ENCODE measurements around the gene KRTAP2-2.
"Not testable (repeated sequence)": the region's sequence is repeated elsewhere in the genome, so short reads cannot be mapped to it uniquely, and the experiment has no call there.

The KRTAP2-2 gene, protein sequence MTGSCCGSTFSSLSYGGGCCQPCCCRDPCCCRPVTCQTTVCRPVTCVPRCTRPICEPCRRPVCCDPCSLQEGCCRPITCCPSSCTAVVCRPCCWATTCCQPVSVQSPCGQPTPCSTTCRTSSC

DNA sequence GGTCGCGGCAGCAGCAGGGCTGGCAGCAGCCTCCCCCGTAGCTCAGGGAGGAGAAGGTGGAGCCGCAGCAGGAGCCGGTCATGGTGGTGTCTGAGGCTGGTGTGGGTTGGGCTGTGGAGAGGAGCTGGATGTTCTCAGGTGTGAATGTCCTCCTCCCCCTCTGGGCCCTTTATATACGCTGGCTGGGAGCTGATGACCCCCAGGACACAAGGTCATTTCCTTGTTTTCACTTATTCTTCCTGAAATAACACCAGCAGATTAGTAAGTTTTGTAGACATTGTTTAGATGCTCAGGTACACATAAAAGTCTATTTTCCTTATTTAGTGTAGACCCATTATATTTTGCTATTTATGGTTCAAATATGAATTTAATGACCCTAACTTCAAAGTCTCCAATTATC, at the start of gene KRTAP2-2:
Gene KRTAP2-2, minus strand, starts transcription at position 101 of the 400 bp plus-strand sequence. Its CDS starts 19 bp downstream, at position 82.
- DNase-seq (ENCODE audit: low read depth, low spot score) = not testable (repeated sequence)

DNA sequence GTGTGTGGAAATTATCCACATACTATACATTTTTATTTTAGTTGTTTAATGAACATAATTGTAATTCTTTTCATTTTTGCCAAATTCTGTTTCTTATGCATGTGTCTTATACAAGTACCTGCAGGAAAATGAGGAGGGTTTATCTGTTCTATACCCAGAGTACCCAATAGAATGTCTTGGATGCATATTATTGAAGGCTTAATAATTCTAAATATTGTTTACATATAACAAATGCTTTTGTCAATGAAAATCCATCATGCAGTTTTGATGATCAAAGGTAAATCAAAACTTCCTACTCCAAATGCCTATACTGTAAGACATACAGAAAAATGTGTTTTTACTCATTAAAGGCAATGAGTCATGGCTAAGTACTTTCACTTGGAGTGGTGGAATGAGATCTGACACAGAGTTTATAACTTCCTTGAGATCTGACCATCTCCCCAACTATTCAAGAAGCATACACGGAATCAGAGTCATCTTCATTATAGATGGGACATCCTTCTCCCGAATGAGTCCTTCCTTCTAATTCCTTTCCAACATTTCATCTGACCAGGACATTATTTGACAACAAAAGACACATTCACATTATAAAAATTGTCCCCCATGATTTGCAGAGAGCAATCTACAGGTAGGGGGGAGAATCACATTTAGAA, 49.5 kb upstream of the KRTAP2-2 start:
- H3K4me3 ChIP-seq (ENCODE audit: low read length); H3K27me3 ChIP-seq (ENCODE audit: control insufficient read depth, insufficient read depth, low read length); H3K36me3 ChIP-seq (ENCODE audit: control insufficient read depth, insufficient read depth, low read length); H3K9me3 ChIP-seq (ENCODE audit: control insufficient read depth, insufficient read depth, low read length); H3K27ac ChIP-seq (ENCODE audit: low read length); H3K4me1 ChIP-seq (ENCODE audit: control insufficient read depth, insufficient read depth, low read length); DNase-seq (ENCODE audit: low read depth, low spot score): not testable (repeated sequence)
- no CpG with 5 or more reads among the region's 2 CpGs for WGBS (ENCODE audit: insufficient coverage, insufficient read length)

More for the DNA sequence above, at the start of gene KRTAP2-2:
- H3K9me3 ChIP-seq (ENCODE audit: control insufficient read depth, insufficient read depth, low read length); H3K4me3 ChIP-seq (ENCODE audit: low read length); H3K27ac ChIP-seq (ENCODE audit: low read length); H3K36me3 ChIP-seq (ENCODE audit: control insufficient read depth, insufficient read depth, low read length); H3K4me1 ChIP-seq (ENCODE audit: control insufficient read depth, insufficient read depth, low read length); H3K27me3 ChIP-seq (ENCODE audit: control insufficient read depth, insufficient read depth, low read length): not testable (repeated sequence)
- no CpG with 5 or more reads among the region's 6 CpGs for WGBS (ENCODE audit: insufficient coverage, insufficient read length)

DNA sequence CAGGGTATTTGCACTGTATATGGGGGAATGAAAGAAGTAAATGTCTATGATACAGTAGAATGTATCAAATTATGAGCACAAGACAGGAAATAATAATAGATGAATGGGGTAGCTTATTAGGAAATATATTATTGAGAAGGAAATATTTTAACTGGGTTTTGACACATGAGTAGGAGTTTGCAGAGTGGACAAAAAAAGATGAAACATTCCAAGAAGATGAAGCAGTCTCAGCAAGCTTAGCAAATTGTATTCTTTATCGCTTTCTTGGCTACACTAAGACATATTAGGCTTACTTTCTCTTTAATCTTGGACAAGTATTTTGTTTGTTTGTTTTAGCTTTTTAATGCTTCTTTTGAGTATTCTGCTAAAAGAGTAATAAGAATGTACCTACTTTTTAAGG, 48.9 kb upstream of the KRTAP2-2 start:
- no peak overlapping the region for H3K4me3 ChIP-seq (ENCODE audit: low read length)
- no peak overlapping the region for H3K27ac ChIP-seq (ENCODE audit: low read length)
- H3K36me3 ChIP-seq (ENCODE audit: control insufficient read depth, insufficient read depth, low read length) = no peaks in the 10 kb centered on the region
- H3K27me3 ChIP-seq (ENCODE audit: control insufficient read depth, insufficient read depth, low read length) = no peaks in the 10 kb centered on the region
- DNase-seq (ENCODE audit: low read depth, low spot score) = no peak
- peaks cover 3% of the 10 kb centered on the region for H3K4me1 ChIP-seq (ENCODE audit: control insufficient read depth, insufficient read depth, low read length)
- WGBS (ENCODE audit: insufficient coverage, insufficient read length) = no CpG with 5 or more reads among the region's 1 CpG
- H3K9me3 ChIP-seq (ENCODE audit: control insufficient read depth, insufficient read depth, low read length) = no peaks in the 10 kb centered on the region

DNA sequence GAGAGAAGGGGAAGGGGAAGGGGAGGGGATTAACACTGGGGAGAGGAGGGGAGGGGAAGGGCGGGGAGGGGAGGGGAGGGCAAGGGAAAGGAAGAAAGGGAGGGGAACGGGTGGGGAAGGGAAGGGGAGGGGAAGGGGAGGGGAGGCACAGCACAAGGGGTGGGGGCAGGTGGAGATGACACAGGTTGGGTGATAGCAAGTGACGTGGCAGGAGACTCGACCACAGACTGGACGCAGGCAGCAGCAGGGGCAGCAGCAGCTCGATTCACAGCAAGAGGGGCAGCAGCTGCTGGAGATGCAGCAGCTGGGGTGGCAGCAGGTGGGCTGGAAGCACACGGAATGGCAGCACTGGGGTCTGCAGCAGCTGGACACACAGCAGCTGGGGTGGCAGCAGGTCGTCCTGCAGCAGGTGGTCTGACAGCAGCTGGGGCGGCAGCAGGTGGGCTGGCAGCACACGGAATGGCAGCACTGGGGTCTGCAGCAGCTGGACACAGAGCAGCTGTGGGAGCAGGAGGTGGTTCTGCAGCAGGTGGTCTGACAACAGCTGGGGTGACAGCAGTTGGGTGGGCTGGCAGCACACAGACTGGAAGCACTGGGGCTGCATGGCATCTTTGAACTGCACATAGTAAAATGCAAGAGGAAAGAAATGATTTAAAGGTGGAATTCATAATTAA, 46.7 kb upstream of the KRTAP2-2 start, which contains the start of gene KRTAP4-16:
Gene KRTAP4-16, minus strand, starts transcription at position 624 of the 674 bp plus-strand sequence. Its CDS starts 0 bp downstream, at position 624.
- H3K36me3 ChIP-seq (ENCODE audit: control insufficient read depth, insufficient read depth, low read length) = no peaks in the 10 kb centered on the region
- DNase-seq (ENCODE audit: low read depth, low spot score) = no peak
- WGBS (ENCODE audit: insufficient coverage, insufficient read length) = no CpG with 5 or more reads among the region's 10 CpGs
- peaks cover 5% of the 10 kb centered on the region for H3K4me1 ChIP-seq (ENCODE audit: control insufficient read depth, insufficient read depth, low read length)
- no peaks in the 10 kb centered on the region for H3K27me3 ChIP-seq (ENCODE audit: control insufficient read depth, insufficient read depth, low read length)
- no peak within 1 kb of the TSS for H3K4me3 ChIP-seq (ENCODE audit: low read length)
- no peak within 1 kb of the TSS for H3K27ac ChIP-seq (ENCODE audit: low read length)
- H3K9me3 ChIP-seq (ENCODE audit: control insufficient read depth, insufficient read depth, low read length) = no peaks in the 10 kb centered on the region

DNA sequence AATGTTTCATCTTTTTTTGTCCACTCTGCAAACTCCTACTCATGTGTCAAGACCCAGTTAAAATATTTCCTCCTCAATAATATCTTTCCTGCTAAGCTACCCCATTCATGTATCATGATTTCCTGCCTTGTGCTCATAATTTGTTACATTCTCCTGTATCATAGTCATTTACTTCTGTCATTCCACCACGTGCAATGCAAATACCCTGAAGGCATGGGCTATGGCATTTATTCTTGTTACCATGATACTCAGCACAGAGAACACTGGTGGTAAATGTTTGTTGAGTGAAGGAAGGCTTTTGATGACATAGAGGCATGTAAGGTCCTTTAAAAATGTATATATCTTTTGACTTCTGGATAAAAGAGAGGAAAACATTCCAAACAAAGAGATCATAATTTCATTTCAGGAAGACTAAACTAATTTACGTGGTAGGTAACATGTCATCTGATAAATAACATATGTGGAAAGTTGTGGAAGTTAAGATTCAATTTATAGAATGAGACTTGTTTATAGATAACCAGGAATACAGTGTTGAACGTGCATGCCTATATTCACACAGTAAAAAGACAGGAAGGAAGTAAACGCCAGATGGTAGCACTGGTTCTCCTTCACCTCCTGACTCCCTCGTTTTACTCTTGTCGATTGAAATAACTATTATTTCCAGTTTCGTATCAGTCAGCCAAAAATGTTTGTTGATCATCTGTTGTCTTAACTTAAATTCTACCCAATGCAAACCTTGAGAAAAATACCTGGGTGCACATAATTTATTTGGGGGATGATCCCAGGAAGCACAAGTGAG, 44.9 kb upstream of the KRTAP2-2 start:
- not testable (repeated sequence) for H3K27ac ChIP-seq (ENCODE audit: low read length); H3K9me3 ChIP-seq (ENCODE audit: control insufficient read depth, insufficient read depth, low read length); H3K36me3 ChIP-seq (ENCODE audit: control insufficient read depth, insufficient read depth, low read length); H3K4me1 ChIP-seq (ENCODE audit: control insufficient read depth, insufficient read depth, low read length); DNase-seq (ENCODE audit: low read depth, low spot score); H3K4me3 ChIP-seq (ENCODE audit: low read length); H3K27me3 ChIP-seq (ENCODE audit: control insufficient read depth, insufficient read depth, low read length)
- WGBS (ENCODE audit: insufficient coverage, insufficient read length) = no CpG with 5 or more reads among the region's 7 CpGs

DNA sequence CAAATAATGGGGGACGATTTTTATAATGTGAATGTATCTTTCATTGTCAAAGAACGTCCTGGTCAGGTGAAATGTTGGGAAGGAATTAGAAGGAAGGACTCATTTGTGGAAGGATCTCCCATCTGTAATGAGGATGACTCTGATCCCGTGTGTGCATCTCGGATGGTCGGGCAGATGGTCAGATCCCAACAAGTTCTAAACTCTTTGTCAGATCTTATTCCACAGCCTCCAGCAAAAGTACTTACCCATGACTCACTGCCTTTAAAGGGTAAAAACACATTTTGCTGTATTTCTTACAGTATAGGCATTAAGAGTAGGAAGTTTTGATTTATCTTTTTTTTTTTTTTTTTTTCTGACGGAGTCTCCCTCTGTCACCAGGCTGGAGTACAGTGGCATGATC, 43.5 kb upstream of the KRTAP2-2 start:
- Histone ChIP-seq H3K27ac (ENCODE audit: low read length) (no peak overlapping the region), H3K27me3 (ENCODE audit: control insufficient read depth, insufficient read depth, low read length) (no peaks in the 10 kb centered on the region), H3K9me3 (ENCODE audit: control insufficient read depth, insufficient read depth, low read length) (no peaks in the 10 kb centered on the region), H3K4me3 (ENCODE audit: low read length) (no peak overlapping the region), H3K36me3 (ENCODE audit: control insufficient read depth, insufficient read depth, low read length) (no peaks in the 10 kb centered on the region), H3K4me1 (ENCODE audit: control insufficient read depth, insufficient read depth, low read length) (peaks cover 5% of the 10 kb centered on the region; the same call in 1 of the 2 replicates)
- WGBS (ENCODE audit: insufficient coverage, insufficient read length) = no CpG with 5 or more reads among the region's 6 CpGs
- DNase-seq (ENCODE audit: low read depth, low spot score) = no peak

DNA sequence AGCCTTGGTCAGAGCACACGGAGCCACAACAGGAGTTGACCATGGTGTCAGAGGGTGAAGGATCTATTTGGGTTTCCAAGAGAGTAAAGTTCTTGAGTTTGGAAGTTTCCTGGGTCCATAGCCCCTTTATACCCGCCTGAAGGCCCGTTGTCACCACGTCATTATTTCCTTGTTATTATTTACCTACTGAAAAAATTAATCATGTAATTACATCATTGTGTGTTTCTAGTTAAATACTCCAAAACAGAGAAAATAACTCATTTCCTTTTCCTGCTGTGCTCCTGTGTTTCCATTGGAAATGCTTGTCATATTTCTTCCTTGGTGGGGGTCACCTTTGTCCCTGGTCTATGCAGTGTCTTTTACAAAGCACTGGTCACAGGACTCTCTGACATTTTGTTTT, 43.0 kb upstream of the KRTAP2-2 start, which contains the start of gene KRTAP4-8:
Gene KRTAP4-8, minus strand, starts transcription at position 101 of the 400 bp plus-strand sequence. Its CDS starts 58 bp downstream, at position 43.
- no peak for DNase-seq (ENCODE audit: low read depth, low spot score)
- H3K36me3 ChIP-seq (ENCODE audit: control insufficient read depth, insufficient read depth, low read length) = no peaks in the 10 kb centered on the region
- no peak within 1 kb of the TSS for H3K27ac ChIP-seq (ENCODE audit: low read length)
- no CpG with 5 or more reads among the region's 4 CpGs for WGBS (ENCODE audit: insufficient coverage, insufficient read length)
- H3K9me3 ChIP-seq (ENCODE audit: control insufficient read depth, insufficient read depth, low read length) = no peaks in the 10 kb centered on the region
- no peak within 1 kb of the TSS for H3K4me3 ChIP-seq (ENCODE audit: low read length)
- H3K27me3 ChIP-seq (ENCODE audit: control insufficient read depth, insufficient read depth, low read length) = no peaks in the 10 kb centered on the region
- peaks cover 5% of the 10 kb centered on the region; the same call in 1 of the 2 replicates for H3K4me1 ChIP-seq (ENCODE audit: control insufficient read depth, insufficient read depth, low read length)

DNA sequence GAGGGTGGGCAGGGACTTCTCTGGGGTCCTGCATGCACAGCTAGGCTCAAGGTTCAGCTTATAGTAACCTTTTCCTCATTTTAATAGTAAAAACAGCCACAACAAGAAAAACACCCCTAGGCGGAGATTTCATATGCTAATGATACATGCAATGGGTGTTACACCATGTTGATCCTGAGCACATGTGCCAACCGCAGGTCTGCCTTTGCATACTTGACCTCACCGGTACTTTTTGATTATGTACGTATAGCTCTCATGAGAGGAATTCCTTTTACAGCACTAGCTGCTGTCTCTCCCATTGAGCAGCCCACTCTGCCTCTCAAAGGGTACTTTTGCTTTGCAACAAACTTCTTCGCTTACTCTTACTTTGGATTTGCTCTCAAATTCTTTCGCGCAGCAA, 41.0 kb upstream of the KRTAP2-2 start:
- Histone ChIP-seq H3K27ac (ENCODE audit: low read length) (no peak overlapping the region), H3K9me3 (ENCODE audit: control insufficient read depth, insufficient read depth, low read length) (no peaks in the 10 kb centered on the region), H3K4me3 (ENCODE audit: low read length) (no peak overlapping the region), H3K4me1 (ENCODE audit: control insufficient read depth, insufficient read depth, low read length) (peaks cover 2% of the 10 kb centered on the region; the same call in 1 of the 2 replicates), H3K36me3 (ENCODE audit: control insufficient read depth, insufficient read depth, low read length) (no peaks in the 10 kb centered on the region), H3K27me3 (ENCODE audit: control insufficient read depth, insufficient read depth, low read length) (no peaks in the 10 kb centered on the region)
- DNase-seq (ENCODE audit: low read depth, low spot score) = no peak
- WGBS (ENCODE audit: insufficient coverage, insufficient read length) = no CpG with 5 or more reads among the region's 7 CpGs

DNA sequence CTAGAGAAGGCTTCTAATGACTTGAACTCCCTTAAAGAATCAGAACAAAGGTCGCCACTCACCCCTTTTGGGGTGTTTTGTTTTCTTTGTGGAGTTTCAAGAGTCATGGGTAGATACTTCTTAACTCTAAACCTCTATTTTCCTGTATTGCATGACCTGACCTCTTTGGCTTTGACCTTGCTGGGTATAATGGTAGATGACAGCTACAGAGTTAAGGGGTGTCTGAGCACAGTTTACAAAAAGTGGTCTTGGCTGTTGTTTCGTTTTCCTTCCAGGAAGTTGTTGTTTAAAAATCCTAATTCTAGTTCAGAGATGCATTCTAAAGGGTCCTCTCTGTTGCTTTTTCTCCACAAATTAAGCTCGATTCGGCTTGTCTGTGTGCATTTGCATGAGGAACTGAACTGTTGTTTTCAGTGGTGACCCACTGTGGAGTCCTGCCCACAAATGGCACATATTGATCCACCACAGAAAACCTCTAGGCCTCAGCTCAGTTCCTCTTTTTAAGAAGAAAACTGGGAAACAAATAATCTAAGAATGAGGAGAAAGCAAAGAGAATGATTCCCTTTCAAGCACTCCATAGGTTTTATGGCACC, 33.8 kb upstream of the KRTAP2-2 start:
- DNase-seq (ENCODE audit: low read depth, low spot score); H3K4me1 ChIP-seq (ENCODE audit: control insufficient read depth, insufficient read depth, low read length); H3K9me3 ChIP-seq (ENCODE audit: control insufficient read depth, insufficient read depth, low read length); H3K27me3 ChIP-seq (ENCODE audit: control insufficient read depth, insufficient read depth, low read length); H3K27ac ChIP-seq (ENCODE audit: low read length); H3K4me3 ChIP-seq (ENCODE audit: low read length); H3K36me3 ChIP-seq (ENCODE audit: control insufficient read depth, insufficient read depth, low read length): not testable (repeated sequence)
- WGBS (ENCODE audit: insufficient coverage, insufficient read length) = no CpG with 5 or more reads among the region's 4 CpGs
